ENCODE data around the gene BARD1. TPM values are rescaled to one million over a fixed set of nuclear protein-coding genes. Genes with fewer than 3 reads are reported as not detected.

The BARD1 gene
- total and polyA plus RNA-seq, 2 of the 8 experiments (the other 6 are each of a cell fraction or from before 2014, with no cell fraction given), result 11.1 to 29.8 TPM

- DNase-seq (ENCODE audit: low read depth in 1 of 2, low spot score in 2 of 2) (no peak), FAIRE-seq (no peak)
- no peaks in the 10 kb centered on the region for H3K27me3 ChIP-seq (replicated peaks in 1 of 4; ENCODE audit: control insufficient read depth in 3 of 4, extremely low read depth in 1 of 4, insufficient read depth in 3 of 4, low read length in 3 of 4)
- H2AK5ac ChIP-seq (ENCODE audit: low read depth, low read length), result no peak overlapping the region
- no peaks in the 10 kb centered on the region for H3K79me1 ChIP-seq (ENCODE audit: low read depth, low read length)
- no peak overlapping the region for H2BK15ac ChIP-seq (ENCODE audit: low read length)
- no peak overlapping the region for H3K27ac ChIP-seq (ENCODE audit: low read depth, low read length)
- no peak overlapping the region for H2BK12ac ChIP-seq (ENCODE audit: low read depth, low read length)
- peaks cover 0 to 3% (median 2%) of the 10 kb centered on the region in 4 experiments; a peak in 3 of 7 replicates for H3K4me1 ChIP-seq (replicated peaks in 1 of 4; ENCODE audit: control insufficient read depth in 3 of 4, insufficient read depth in 4 of 4, low read length in 3 of 4)
- H4K8ac ChIP-seq (ENCODE audit: extremely low read depth, insufficient read depth, low read length), result no peak overlapping the region
- no peak overlapping the region for H2AFZ ChIP-seq (ENCODE audit: low read length)
- CTCF ChIA-PET (ENCODE audit: partially characterized antibody), result interaction anchor here (0.7 to 0.9 kb wide), 3 partner anchors 71 to 1947 kb away, joined by 3 to 5 read pairs (median 4); no protein-coding TSS in a partner anchor
- H3K14ac ChIP-seq (ENCODE audit: insufficient read length), result no peak overlapping the region
- H3K4me2 ChIP-seq (ENCODE audit: insufficient read depth in 1 of 2, low read depth in 2 of 2, low read length in 2 of 2), result no peak overlapping the region
- no peak overlapping the region for H2BK120ac ChIP-seq (replicated peaks; ENCODE audit: low read depth, low read length)
- H3K36me3 ChIP-seq (ENCODE audit: control insufficient read depth in 2 of 4, insufficient read depth in 4 of 4, low read length in 3 of 4), result no peaks in the 10 kb centered on the region
- H3K56ac ChIP-seq (replicated peaks; ENCODE audit: insufficient read length, low read depth, low read length), result no peak overlapping the region
- H3K9me3 ChIP-seq (ENCODE audit: insufficient read depth in 2 of 2, low read depth in 1 of 2, low read length in 1 of 2), result peaks cover 5 to 7% of the 10 kb centered on the region in 2 experiments; a peak in 2 of 4 replicates
- no peak overlapping the region for H3K18ac ChIP-seq (ENCODE audit: extremely low read depth, low read length)
- H3K9ac ChIP-seq (replicated peaks in 1 of 4; ENCODE audit: extremely low read depth in 1 of 4, low read depth in 3 of 4, low read length in 3 of 4), result no peak overlapping the region
- no peak overlapping the region for H4K91ac ChIP-seq (replicated peaks; ENCODE audit: insufficient read length, low read length)
- no peak overlapping the region for H3K23ac ChIP-seq (ENCODE audit: insufficient read length)
- TF ChIP-seq SAP30 (IDR thresholded peaks at IDR 0.05; ENCODE audit: insufficient read depth, insufficient replicate concordance, low read length), result no peak
- TF ChIP-seq SP4 (IDR thresholded peaks at IDR 0.05; ENCODE audit: low read length), result no peak
- TF ChIP-seq NANOG (IDR thresholded peaks at IDR 0.05; ENCODE audit: insufficient read depth, low read depth, low read length, poor library complexity, severe bottlenecking), result no peak
- no peak for TF ChIP-seq BACH1 (IDR thresholded peaks at IDR 0.05; ENCODE audit: low read length)
- no peak for TF ChIP-seq TEAD4 (IDR thresholded peaks at IDR 0.05; ENCODE audit: low read depth, low read length)
- no peak for TF ChIP-seq RXRA (IDR thresholded peaks at IDR 0.05; ENCODE audit: insufficient read depth, low read depth, low read length)
- no peak for TF ChIP-seq CBX5 (IDR thresholded peaks at IDR 0.05; ENCODE audit: low read depth, low read length)
- TF ChIP-seq SP2 (IDR thresholded peaks at IDR 0.05; ENCODE audit: low read length), result no peak
- TF ChIP-seq KDM1A (IDR thresholded peaks at IDR 0.05; ENCODE audit: borderline replicate concordance, low read length), result no peak
- TF ChIP-seq ZNF274 (IDR thresholded peaks at IDR 0.05; ENCODE audit: borderline replicate concordance, extremely low read depth, low read length), result no peak
- TF ChIP-seq CTBP2 (IDR thresholded peaks at IDR 0.05; ENCODE audit: borderline replicate concordance, insufficient read depth, insufficient read length, low read length), result no peak
- TF ChIP-seq SRF (IDR thresholded peaks at IDR 0.05; ENCODE audit: low read depth, low read length), result no peak
- H3K79me2 ChIP-seq (ENCODE audit: control insufficient read depth in 1 of 2, insufficient read depth in 2 of 2, low read length in 2 of 2), result no peaks in the 10 kb centered on the region
- H4K5ac ChIP-seq (ENCODE audit: insufficient read length, low read depth, low read length), result no peak overlapping the region
- no peaks in the 10 kb centered on the region for H3K23me2 ChIP-seq (ENCODE audit: low read depth, low read length)
- no peaks in the 10 kb centered on the region for H4K20me1 ChIP-seq (replicated peaks in 1 of 2; ENCODE audit: control insufficient read depth in 1 of 2, insufficient read depth in 2 of 2, low read length in 2 of 2)
- no peak overlapping the region for H2BK5ac ChIP-seq (ENCODE audit: low read depth, low read length)
- no peak overlapping the region for H3K4ac ChIP-seq (replicated peaks; ENCODE audit: insufficient read length, low read depth, low read length)
- H3K4me3 ChIP-seq (ENCODE audit: extremely low read depth in 1 of 4, insufficient read depth in 2 of 4, low read depth in 3 of 4, low read length in 4 of 4), result no peak overlapping the region
- no peak overlapping the region for H2BK20ac ChIP-seq (ENCODE audit: low read length)
- POLR2A ChIA-PET (ENCODE audit: partially characterized antibody), result no interaction called here
These were observed 27.1 kb upstream of the BARD1 start for GRCh38 chr2:214836568-214836967.
